KOPT-K1 (cell line): ENCODE measurements around the gene DCST1.

ENCODE experiments used
- H3K27ac ChIP-seq: fragments of 200-600 bp; sonication (generic); 2 replicates; pipeline ENCODE4 v1.5.1; 2016; ENCODE audit warnings: antibody characterized with exemption, mild to moderate bottlenecking, low read depth, low read length; ENCODE audit not compliant: poor library complexity, severe bottlenecking
- H3K36me3 ChIP-seq: fragments of 200-600 bp; sonication (generic); 2 replicates; pipeline ENCODE4 v1.5.1; 2017; ENCODE audit warnings: antibody characterized with exemption, mild to moderate bottlenecking, low read length, moderate library complexity; ENCODE audit not compliant: insufficient read depth
- H3K9me3 ChIP-seq: fragments of 200-600 bp; sonication (generic); 2 replicates; pipeline ENCODE4 v1.5.1; 2017; ENCODE audit warnings: antibody characterized with exemption, low read length, mild to moderate bottlenecking; ENCODE audit not compliant: insufficient read depth, poor library complexity, severe bottlenecking

Gene DCST1

DNA sequence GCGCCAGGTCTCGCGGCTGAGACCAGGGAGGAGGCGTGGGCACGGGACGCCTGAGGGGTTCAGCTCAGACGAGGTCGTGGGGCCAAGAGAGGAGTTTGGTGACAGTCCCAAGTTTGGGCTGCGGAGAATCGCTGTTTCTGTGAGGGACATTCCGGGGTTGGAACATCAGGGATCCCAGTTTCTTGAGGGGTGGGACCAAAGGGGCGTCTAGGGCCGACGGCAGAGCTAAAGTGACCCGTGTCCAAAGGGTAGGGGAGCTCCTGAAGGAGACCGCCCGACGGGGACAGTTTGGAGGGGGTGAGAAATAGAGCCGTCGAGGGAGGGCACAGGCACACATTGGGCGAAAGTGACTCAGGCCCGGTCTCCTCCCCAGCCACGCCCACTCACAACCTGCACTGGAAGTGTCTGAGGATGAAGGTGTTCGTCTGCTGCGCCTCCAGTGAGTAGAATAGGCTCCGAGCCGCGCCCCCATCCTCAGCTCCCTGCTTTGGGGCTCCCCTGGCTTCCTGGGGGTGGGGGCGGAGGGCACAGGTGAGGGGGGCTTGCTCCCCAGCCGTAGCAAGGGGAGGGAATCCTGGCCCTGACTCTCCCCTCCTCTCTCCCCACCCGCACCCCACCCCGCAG, 52.0 kb downstream of the DCST1 start:
- Histone ChIP-seq H3K9me3 (no peaks in the 10 kb centered on the region), H3K27ac (peak overlapping the region; percentile 73), H3K36me3 (no peaks in the 10 kb centered on the region)

DNA sequence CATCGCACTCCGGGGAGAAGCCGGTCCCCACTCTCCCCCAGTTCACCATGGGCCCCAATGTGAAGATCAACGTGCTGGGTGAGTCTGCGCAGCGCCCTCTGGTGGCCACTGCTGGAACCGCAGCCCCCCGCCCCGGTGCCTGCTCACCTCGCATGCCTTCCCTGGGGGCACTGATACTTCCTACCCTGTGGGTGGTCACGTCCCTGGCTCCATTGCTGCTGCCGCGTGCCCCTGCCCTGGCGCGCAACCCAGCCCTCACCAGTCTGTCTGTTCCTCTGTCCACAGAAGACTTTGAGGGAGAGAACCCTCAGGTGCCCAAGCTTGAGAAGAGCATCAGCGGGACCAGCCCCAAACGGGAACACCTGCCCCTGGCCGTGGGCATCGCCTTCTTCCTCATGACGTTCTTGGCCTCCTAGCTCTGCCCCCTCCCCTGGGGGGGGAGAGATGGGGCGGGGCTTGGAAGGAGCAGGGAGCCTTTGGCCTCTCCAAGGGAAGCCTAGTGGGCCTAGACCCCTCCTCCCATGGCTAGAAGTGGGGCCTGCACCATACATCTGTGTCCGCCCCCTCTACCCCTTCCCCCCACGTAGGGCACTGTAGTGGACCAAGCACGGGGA, 52.6 kb downstream of the DCST1 start:
- Histone ChIP-seq H3K36me3 (no peaks in the 10 kb centered on the region), H3K9me3 (no peaks in the 10 kb centered on the region), H3K27ac (no peak overlapping the region)

GRCh38 chr1:155086856-155087535, 53.4 kb downstream of the DCST1 start:
- no peaks in the 10 kb centered on the region for H3K36me3 ChIP-seq
- no peaks in the 10 kb centered on the region for H3K9me3 ChIP-seq
- no peak overlapping the region for H3K27ac ChIP-seq

GRCh38 chr1:155091071-155092051, 57.7 kb downstream of the DCST1 start:
- H3K9me3 ChIP-seq: no peaks in the 10 kb centered on the region
- no peak overlapping the region for H3K27ac ChIP-seq
- H3K36me3 ChIP-seq: no peaks in the 10 kb centered on the region

- H3K9me3 ChIP-seq: no peaks in the 10 kb centered on the region
- H3K36me3 ChIP-seq: no peaks in the 10 kb centered on the region
- no peak overlapping the region for H3K27ac ChIP-seq
Observed at GRCh38 chr1:155092131-155092530, 58.5 kb downstream of the DCST1 start.

- Histone ChIP-seq H3K36me3 (no peaks in the 10 kb centered on the region), H3K27ac (no peak overlapping the region), H3K9me3 (no peaks in the 10 kb centered on the region)
Observed at GRCh38 chr1:155092641-155093040, 59.0 kb downstream of the DCST1 start.

DNA sequence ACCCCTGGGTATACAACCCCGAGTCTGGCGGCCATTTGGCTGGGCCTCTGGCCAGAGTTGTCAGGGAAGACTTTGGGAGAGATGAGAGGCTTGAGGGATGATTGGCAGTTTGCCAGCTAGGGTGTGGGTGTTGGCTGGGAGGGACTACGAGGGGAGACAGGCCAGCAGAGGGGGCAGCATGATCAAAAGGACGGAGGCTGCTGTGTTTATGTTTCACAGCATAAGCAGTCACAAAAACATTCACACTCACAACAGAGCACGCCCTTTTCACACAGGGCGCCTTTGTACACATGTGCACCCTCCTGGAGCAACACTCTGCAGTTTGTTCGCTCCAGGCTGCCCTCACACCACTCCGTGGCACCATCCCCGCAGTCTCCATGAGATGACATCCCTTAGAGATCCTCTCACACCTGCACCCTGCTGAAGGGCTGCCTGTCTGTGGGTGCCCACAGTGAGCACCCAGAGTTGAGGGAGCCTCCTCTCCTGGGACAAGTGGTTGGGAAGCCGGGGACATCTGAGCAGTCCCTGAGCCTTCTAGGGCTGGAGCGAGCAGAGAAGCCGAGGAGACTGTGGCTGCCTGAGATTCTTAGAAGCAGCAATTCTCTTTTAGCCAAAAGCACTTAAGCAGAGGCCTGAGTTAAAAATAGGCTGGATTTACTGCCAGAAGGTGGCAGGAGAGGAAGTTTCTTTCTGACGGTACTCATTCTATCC, 60.4 kb downstream of the DCST1 start:
- Histone ChIP-seq H3K9me3 (no peaks in the 10 kb centered on the region), H3K27ac (no peak overlapping the region), H3K36me3 (no peaks in the 10 kb centered on the region)

DNA sequence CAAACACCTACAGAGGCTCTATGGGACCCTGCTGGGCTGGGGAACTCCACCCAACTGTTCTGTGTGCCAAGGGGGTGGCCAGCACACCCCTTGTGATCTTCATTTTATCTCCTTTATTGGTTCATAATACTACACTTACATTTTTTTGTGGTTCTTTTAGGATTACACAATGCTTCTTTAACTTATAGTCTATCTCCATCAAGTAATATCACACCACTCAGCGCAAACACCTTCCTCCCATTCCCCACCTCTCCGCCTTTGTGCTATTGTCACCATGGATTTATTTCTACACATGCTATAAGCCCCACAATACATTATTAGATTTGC, 61.0 kb downstream of the DCST1 start:
- H3K36me3 ChIP-seq: no peaks in the 10 kb centered on the region
- H3K9me3 ChIP-seq: no peaks in the 10 kb centered on the region
- H3K27ac ChIP-seq: no peak overlapping the region

GRCh38 chr1:155099331-155099730, 65.7 kb downstream of the DCST1 start:
- Histone ChIP-seq H3K27ac (no peak overlapping the region), H3K9me3 (no peaks in the 10 kb centered on the region)

More at GRCh38 chr1:155099331-155099730, 65.7 kb downstream of the DCST1 start:
- H3K36me3 ChIP-seq: no peaks in the 10 kb centered on the region
